ENCODE measurements around the gene LY6G5C.

Gene LY6G5C

DNA sequence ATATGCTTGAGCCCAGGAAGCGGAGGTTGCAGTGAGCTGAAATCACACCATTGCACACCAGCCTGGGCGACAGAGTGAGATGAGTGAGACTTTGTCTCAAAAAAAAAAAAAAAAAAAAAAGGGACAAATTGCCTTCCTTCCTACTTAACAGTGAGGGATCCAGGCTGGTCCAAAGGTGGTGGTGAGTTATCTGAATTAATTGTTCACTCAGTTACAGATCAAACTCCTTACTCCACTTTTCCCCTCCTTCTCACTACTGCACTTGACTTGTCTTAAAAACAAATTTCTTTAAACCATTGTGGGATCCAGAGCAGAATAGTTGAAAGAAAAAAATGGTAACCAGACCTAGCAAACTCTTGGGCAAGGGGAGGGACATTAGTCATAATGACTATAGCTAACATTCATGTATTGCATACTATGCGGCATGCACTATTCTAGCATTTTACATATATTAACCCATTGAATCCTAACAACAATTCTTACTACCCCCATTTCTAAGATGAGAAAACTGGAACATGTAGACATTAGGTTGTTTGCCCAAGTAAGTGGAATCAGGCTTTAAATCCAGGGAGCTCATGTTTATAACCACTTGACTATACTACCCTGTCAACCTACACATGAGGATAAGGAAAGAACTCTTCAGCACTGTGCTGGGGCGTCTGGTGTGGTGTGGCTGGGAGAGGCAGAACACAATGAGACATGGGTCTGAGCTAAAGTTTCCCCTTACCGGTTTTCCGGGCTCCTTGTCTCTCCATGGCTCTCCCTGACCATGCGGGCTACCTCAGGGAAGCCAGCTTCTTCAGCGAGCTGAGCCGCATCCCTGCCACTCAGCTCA lies 17.5 kb downstream of the LY6G5C start:
- H3K27ac ChIP-seq = peak overlapping the region; percentile 72
- DNase-seq = no peak

DNA sequence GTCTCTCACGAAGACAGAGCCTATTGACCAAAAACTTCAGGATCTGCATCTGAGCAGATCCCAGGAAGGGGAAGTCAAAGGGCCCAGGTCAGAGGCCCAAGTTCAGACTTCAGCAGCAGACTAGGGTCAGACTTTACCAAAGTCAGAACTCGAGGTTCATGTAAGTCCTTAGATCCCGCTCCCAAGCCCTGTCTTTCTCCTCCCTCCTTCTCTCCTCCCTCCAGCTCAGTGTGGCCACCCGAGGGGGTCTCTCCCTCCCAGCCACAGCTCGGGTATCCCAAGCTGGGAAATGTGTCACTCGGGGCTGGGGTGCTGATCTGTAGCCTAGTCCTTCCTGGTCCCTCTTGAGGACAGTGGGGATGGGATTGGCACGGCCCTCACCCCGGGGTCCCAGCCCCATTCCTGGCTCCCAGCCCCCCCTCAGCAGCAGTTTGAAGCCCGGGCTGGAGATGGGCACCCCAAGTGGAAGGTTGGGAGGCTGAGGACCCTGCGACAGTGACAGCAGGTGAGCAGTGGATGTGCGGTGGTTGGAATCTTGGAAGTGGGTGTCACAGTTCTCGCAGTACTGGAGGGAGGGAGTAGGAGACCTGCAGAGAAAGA lies 18.6 kb downstream of the LY6G5C start:
- in situ Hi-C loops (cut with HindIII; ENCODE audit: low pct_ligation_motif_present, low sequenced_read_pairs) = no loop called here
- no peak for DNase-seq
- Histone ChIP-seq H3K27me3 (replicated peaks) (no peaks in the 10 kb centered on the region), H3K4me3 (ENCODE audit: low read depth, low read length) (no peak overlapping the region), H3K27ac (no peak overlapping the region), H3K36me3 (replicated peaks) (peaks cover 18% of the 10 kb centered on the region)
- TF ChIP-seq, protein P1, sequence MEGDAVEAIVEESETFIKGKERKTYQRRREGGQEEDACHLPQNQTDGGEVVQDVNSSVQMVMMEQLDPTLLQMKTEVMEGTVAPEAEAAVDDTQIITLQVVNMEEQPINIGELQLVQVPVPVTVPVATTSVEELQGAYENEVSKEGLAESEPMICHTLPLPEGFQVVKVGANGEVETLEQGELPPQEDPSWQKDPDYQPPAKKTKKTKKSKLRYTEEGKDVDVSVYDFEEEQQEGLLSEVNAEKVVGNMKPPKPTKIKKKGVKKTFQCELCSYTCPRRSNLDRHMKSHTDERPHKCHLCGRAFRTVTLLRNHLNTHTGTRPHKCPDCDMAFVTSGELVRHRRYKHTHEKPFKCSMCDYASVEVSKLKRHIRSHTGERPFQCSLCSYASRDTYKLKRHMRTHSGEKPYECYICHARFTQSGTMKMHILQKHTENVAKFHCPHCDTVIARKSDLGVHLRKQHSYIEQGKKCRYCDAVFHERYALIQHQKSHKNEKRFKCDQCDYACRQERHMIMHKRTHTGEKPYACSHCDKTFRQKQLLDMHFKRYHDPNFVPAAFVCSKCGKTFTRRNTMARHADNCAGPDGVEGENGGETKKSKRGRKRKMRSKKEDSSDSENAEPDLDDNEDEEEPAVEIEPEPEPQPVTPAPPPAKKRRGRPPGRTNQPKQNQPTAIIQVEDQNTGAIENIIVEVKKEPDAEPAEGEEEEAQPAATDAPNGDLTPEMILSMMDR (IDR thresholded peaks at IDR 0.05; ENCODE audit: low read depth, low read length, missing control alignments) = no peak

More for the DNA sequence above, 17.5 kb downstream of the LY6G5C start:
- Histone ChIP-seq H3K27me3 (replicated peaks) (no peaks in the 10 kb centered on the region), H3K36me3 (replicated peaks) (peaks cover 27% of the 10 kb centered on the region), H3K4me3 (ENCODE audit: low read depth, low read length) (peak overlapping the region; percentile 77)
- in situ Hi-C loops (cut with HindIII; ENCODE audit: low pct_ligation_motif_present, low sequenced_read_pairs) = no loop called here
- TF ChIP-seq, protein P1 (IDR thresholded peaks at IDR 0.05; ENCODE audit: low read depth, low read length, missing control alignments) = no peak

DNA sequence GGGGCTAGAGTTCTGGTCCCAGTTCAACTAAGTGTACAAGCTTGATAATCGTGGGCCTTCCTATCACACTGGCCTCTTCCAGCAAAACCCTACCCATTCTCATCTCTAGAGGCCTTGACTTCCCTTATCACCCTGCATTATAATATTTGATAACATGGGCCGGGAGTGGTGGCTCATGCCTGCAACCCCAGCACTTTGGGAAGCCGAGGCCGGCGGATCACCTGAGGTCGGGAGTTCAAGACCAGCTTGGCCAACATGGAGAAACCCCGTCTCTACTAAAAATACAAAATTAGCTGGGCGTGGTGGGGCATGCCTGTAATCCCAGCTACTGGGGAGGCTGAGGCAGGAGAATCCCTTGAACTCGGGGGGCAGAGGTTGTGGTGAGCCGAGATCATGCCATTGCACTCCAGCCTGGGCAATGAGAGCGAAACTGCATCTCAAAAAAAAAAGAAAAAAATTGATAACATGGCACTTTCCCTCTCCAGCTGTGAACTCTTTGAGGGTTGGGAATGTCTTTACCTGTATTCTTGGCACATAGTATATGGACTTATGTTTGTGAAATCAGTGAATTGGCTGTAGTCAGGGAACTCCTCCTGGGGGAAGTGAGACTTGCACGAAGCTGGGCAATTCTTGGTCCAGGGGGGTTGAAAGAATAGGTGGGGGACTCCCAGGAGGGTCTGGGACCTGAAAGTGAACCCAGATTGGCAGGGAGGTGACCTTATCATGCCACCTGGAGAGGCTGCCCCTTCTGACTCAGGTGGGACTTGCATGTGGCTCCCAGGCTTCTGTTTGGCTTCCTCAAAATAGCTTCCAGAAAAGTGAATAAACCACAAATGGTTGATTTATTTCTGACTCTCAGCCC lies 19.4 kb downstream of the LY6G5C start:
- TF ChIP-seq, protein P1 (IDR thresholded peaks at IDR 0.05; ENCODE audit: low read depth, low read length, missing control alignments) = no peak
- in situ Hi-C loops (cut with HindIII; ENCODE audit: low pct_ligation_motif_present, low sequenced_read_pairs) = no loop called here
- Histone ChIP-seq H3K4me3 (ENCODE audit: low read depth, low read length) (peak overlapping the region; percentile 87), H3K27me3 (replicated peaks) (no peaks in the 10 kb centered on the region), H3K27ac (peak overlapping the region; percentile 43), H3K36me3 (replicated peaks) (peaks cover 11% of the 10 kb centered on the region)
- DNase-seq = no peak

DNA sequence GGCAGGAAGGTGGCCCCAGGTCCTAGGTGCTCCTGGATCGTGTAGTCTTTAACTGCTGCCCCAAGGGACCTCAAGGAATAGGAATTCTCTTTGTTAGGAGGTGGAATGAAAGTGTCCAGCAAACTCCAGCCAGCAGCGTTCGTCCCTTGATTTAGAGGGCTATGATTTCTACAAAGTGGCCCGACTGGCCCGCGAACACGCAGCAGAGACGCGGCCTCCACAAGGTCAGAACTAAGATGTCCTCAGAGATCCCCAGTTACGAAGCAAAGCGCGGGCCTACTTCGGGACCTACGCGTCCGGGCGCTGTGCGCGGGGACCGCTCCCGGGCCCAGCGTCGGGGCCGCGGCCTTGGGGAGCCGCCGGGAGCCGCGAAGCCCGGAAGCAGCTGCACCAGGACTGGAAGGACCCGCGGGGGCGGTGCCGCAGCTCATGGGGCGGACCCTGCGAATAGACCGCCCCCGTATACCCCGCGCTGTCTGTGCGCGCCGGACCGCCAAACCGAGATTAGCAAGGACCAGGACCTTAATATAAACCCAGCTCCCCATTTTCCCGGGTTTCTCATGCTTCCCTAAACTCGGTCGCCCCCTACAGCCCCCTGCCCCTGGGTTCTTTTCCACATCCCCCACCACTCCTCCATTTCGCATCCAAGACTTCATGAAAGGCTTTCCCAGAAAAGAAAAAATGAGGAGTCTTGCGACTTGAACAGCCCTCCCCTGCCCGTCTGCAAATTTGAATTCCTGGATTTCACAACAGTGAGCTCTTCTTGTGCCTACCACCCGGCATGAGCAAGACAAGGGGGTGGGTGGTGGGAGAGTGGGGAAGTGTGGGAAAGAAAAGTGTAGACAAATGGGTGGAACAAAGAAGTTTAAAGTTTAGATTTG lies 20.2 kb downstream of the LY6G5C start, which contains the start of gene C6orf47:
C6orf47 (minus strand) TSS at position 398 of the 881 bp plus-strand sequence. CDS start 831 bp downstream, outside the sequence.
- TF ChIP-seq, protein P1 (IDR thresholded peaks at IDR 0.05; ENCODE audit: low read depth, low read length, missing control alignments) = peak; percentile 8
- Histone ChIP-seq H3K36me3 (replicated peaks) (peaks cover 9% of the 10 kb centered on the region), H3K27me3 (replicated peaks) (no peaks in the 10 kb centered on the region), H3K27ac (peak within 1 kb of the TSS; percentile 43), H3K4me3 (ENCODE audit: low read depth, low read length) (peak within 1 kb of the TSS; percentile 87)
- in situ Hi-C loops (cut with HindIII; ENCODE audit: low pct_ligation_motif_present, low sequenced_read_pairs) = no loop called here
- peak; percentile 72 for DNase-seq
